Suprapubic skin (tissue), 4 donors: ENCODE measurements around the gene ZNF71. TPM values are rescaled to one million over a fixed set of nuclear protein-coding genes. Genes with fewer than 3 reads are reported as not detected.
"Not testable (repeated sequence)": the region's sequence is repeated elsewhere in the genome, so short reads cannot be mapped to it uniquely, and the experiment has no call there.

Source experiments
- DNase-seq, 2 donors: peaks; one replicate each; pipeline ENCODE4 v3.0.0-alpha.2; 2019; ENCODE audit warnings: low spot score in 2 of 2
- H3K27ac ChIP-seq: fragments of 200-600 bp; sonication (generic); one replicate; pipeline ENCODE4 v1.5.1; 2019
- H3K27me3 ChIP-seq: fragments of 200-600 bp; sonication (generic); one replicate; pipeline ENCODE4 v1.5.1; 2019
- H3K36me3 ChIP-seq: fragments of 200-600 bp; sonication (generic); one replicate; pipeline ENCODE4 v1.5.1; 2019
- H3K4me1 ChIP-seq: fragments of 200-600 bp; sonication (generic); one replicate; pipeline ENCODE4 v1.5.1; 2019
- H3K4me3 ChIP-seq: fragments of 200-600 bp; sonication (generic); one replicate; pipeline ENCODE4 v1.5.1; 2019; ENCODE audit warnings: mild to moderate bottlenecking
- H3K9me3 ChIP-seq: fragments of 200-600 bp; sonication (generic); one replicate; pipeline ENCODE4 v1.5.1; 2019
- CTCF ChIP-seq, 2 donors: fragments of 200-600 bp in 1 of 2; fragments of 450-650 bp in 1 of 2; sonication (generic) in 1 of 2; IDR thresholded peaks; one replicate each; pipeline ENCODE4 v1.5.1; 2016 to 2019; ENCODE audit warnings: antibody characterized with exemption in 2 of 2, mild to moderate bottlenecking in 1 of 2, moderate library complexity in 1 of 2
- EP300 ChIP-seq: sonication (generic); formaldehyde crosslinking; IDR thresholded peaks from one replicate; pipeline ENCODE4 v1.6.1; 2017; ENCODE audit warnings: antibody characterized with exemption
- POLR2A ChIP-seq, 2 donors: fragments of 450-650 bp; IDR thresholded peaks; one replicate each; pipeline ENCODE4 v1.6.1; 2017; ENCODE audit warnings: antibody characterized with exemption in 2 of 2, mild to moderate bottlenecking in 2 of 2, moderate library complexity in 2 of 2
- POLR2AphosphoS5 ChIP-seq, 3 donors: sonication (generic); formaldehyde crosslinking; IDR thresholded peaks; one replicate each; pipeline ENCODE4 v1.6.1; 2017; ENCODE audit warnings: antibody characterized with exemption in 3 of 3
- WGBS: methylation state at CpG from one replicate; pipeline ENCODE4 v1.1.5; 2018; 5-methylcytosine and 5-hydroxymethylcytosine counted together
- total RNA-seq, 4 donors: library from RNA; depleted of rRNA; stranded (reverse); fragments of >200 nt; gene quantifications; one replicate each; pipeline ENCODE4 v1.1.0, GENCODE V29; 2016

Gene ZNF71
- total RNA-seq, 4 donors from 2014 or later, result 5.0 to 15.9 (median 7.5) TPM

DNA sequence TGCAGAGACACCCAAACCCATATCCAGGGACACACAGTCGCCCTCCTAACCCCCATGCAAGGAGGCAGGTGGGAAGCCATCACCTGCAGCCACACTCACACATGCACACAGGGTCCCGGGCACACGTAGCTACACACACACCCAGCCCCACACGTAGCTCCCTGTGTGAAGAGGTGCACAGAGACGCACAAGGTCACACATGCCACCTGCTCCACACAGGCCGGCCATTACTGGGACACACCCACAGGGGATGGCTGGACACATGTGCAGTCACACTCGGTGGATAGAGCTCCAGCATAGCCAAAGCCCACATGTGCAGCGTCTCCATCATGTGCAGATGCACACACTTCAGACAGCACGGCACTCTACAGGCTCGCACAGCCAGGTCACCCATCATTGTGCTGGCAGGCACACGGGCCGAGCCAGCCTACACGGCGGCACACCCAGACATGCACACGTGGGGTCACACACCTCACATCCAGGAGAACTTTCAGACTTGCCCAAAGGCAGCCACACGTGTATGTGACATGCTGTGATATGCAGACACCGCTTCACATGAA, 75.4 kb downstream of the ZNF71 start:
- Histone ChIP-seq H3K9me3 (peaks cover 4% of the 10 kb centered on the region), H3K4me1 (peaks cover 17% of the 10 kb centered on the region), H3K36me3 (no peaks in the 10 kb centered on the region), H3K27ac (no peak overlapping the region), H3K4me3 (peak overlapping the region; percentile 60), H3K27me3 (no peaks in the 10 kb centered on the region)
- DNase-seq, result peak in 1 of 2 donors; percentile 31
- TF ChIP-seq EP300 (no peak), POLR2A (IDR thresholded peaks at IDR 0.05) (no peak)
- WGBS, result 68% methylated on average over 9 of the region's 17 CpGs

DNA sequence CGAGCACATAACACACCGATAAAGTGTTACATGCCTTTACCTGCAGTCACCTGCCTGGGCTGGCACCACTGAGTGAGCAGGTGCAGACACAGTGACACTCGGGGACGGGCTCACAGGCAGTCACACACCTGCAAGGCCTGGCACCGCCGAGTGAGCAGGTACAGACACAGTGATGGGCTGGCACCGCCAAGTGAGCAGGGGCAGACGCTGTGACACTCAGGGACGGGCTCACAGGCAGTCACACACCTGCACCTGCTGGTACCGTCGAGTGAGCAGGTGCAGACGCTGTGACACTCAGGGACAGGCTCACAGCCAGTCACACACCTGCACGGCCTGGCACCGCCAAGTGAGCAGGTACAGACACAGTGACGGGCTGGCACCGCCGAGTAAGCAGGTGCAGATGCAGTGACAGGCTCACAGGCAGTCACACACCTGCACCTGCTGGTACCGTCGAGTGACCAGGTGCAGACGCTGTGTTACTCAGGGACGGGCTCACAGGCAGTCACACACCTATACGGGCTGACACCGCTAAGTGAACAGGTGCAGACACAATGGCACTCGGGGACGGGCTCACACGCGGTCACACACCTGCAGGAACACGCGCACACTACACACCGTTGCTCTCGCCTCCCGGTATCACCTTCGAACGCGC, 76.0 kb downstream of the ZNF71 start:
- DNase-seq, result peak in 1 of 2 donors; percentile 44
- no peak for TF ChIP-seq EP300
- TF ChIP-seq POLR2A (IDR thresholded peaks at IDR 0.05), result no peak
- no peak for TF ChIP-seq CTCF (IDR thresholded peaks at IDR 0.05)
- no peak for TF ChIP-seq POLR2AphosphoS5 (IDR thresholded peaks at IDR 0.05)
- Histone ChIP-seq H3K36me3 (no peaks in the 10 kb centered on the region), H3K9me3 (peaks cover 4% of the 10 kb centered on the region), H3K4me3 (peak overlapping the region; percentile 60), H3K4me1 (peaks cover 17% of the 10 kb centered on the region), H3K27ac (no peak overlapping the region), H3K27me3 (no peaks in the 10 kb centered on the region)
- WGBS, result 60% methylated on average over 1 of the region's 35 CpGs

- H3K36me3 ChIP-seq, result no peaks in the 10 kb centered on the region
- TF ChIP-seq POLR2AphosphoS5 (IDR thresholded peaks at IDR 0.05) (no peak), CTCF (IDR thresholded peaks at IDR 0.05) (peak in 1 of 2 donors; percentile 39)
- H3K9me3 ChIP-seq, result peaks cover 4% of the 10 kb centered on the region
- DNase-seq, result peak; percentile 86 to 91
- H3K4me1 ChIP-seq, result peaks cover 17% of the 10 kb centered on the region
- peak within 1 kb of the TSS; percentile 60 for H3K4me3 ChIP-seq
- H3K27me3 ChIP-seq, result no peaks in the 10 kb centered on the region
- H3K27ac ChIP-seq, result no peak within 1 kb of the TSS
- 17% methylated on average over 6 of the region's 32 CpGs for WGBS
Measured at GRCh38 chr19:56671613-56671994, 76.5 kb downstream of the ZNF71 start, which contains the start of gene ZNF835. ZNF835 (minus strand) TSS chr19:56671757; CDS start chr19:56665198, 6,559 bp downstream.

DNA sequence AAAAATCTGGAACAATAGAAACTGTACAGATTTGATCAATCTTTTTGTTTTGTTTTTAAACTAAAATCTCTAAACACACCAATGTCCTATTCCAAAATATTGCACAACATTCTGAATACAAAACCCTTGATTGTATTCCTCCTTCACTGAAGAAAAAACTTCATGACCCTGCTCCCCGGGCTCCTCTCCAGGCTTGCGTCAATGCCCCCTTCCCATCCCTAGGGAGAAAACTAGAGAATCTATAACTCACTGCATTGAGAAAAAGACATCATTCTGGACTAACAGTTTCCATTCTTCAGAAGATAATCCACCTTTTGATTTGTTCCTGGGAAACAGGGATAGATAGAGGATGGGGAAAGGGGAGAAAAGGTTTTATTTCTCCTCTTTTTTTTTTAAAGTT, 77.5 kb downstream of the ZNF71 start:
- not testable (repeated sequence) for H3K27me3 ChIP-seq, DNase-seq, H3K27ac ChIP-seq, H3K4me3 ChIP-seq, H3K36me3 ChIP-seq, H3K9me3 ChIP-seq
- H3K4me1 ChIP-seq, result peaks cover 17% of the 10 kb centered on the region
- WGBS, result 82% methylated on average over 2 of the region's 2 CpGs

Other genes starting within 250 kb of the ZNF71 start
- 1 to 10 TPM; 2.6 to 5.2 (median 3.1) TPM for gene ZNF582, start 201.8 kb upstream of the ZNF71 start, total RNA-seq
- 1 to 10 TPM; 1.5 to 3.2 (median 2.3) TPM for gene ZNF583, start 191.0 kb upstream of the ZNF71 start, total RNA-seq
- gene ZNF667, start 118.0 kb upstream of the ZNF71 start, total RNA-seq, result 1 to 10 TPM; 2.5 to 6.3 (median 5.0) TPM
- gene ZNF471, start 87.4 kb upstream of the ZNF71 start, total RNA-seq, result 1 to 10 TPM; 2.2 to 8.1 (median 3.9) TPM
- 10 to 100 TPM in 1 of 4 donors, 1 to 10 TPM in 3; 3.3 to 15.2 (median 5.0) TPM for gene ZFP28, start 56.4 kb upstream of the ZNF71 start, total RNA-seq
- 1 to 10 TPM; 1.0 to 3.4 (median 1.5) TPM for gene ZNF470, start 27.8 kb upstream of the ZNF71 start, total RNA-seq
- gene SMIM17, start 47.9 kb downstream of the ZNF71 start, total RNA-seq, result 1 to 10 TPM in 1 of 4 donors, not detected in 3; 1.8 TPM
- 1 to 10 TPM in 3 of 4 donors, under 1 TPM in 1; 0.34 to 2.0 (median 1.5) TPM for gene ZNF835, start 76.5 kb downstream of the ZNF71 start, total RNA-seq
- gene PEG3, start 245.4 kb downstream of the ZNF71 start, total RNA-seq, result 10 to 100 TPM in 1 of 4 donors, 1 to 10 TPM in 3; 4.0 to 11.5 (median 5.8) TPM
- under 1 TPM in 1 of 4 donors, not detected in 3; 0.72 TPM for gene ZIM2, start 245.4 kb downstream of the ZNF71 start, total RNA-seq